Endothelial cell of umbilical vein (primary cell): ENCODE results near the gene CEACAM16. TPM values are rescaled to one million over a fixed set of nuclear protein-coding genes. Genes with fewer than 3 reads are reported as not detected.
"Not testable (repeated sequence)": the region's sequence is repeated elsewhere in the genome, so short reads cannot be mapped to it uniquely, and the experiment has no call there.

Experiments used
- BruUV-seq: library from RNA; stranded (reverse); fragments of 400-500 nt; replicated peaks from 2 replicates; lab custom pipeline; 2021; lab: Mats Ljungman, UMichigan
- CTCF ChIA-PET: fragments of 300-600, 350-600 bp; sonication (Branson Sonifier 250); formaldehyde crosslinking; loops from one replicate; lab custom pipeline; 2021; ENCODE audit warnings: antibody characterized with exemption, inconsistent platforms; lab: Charles Lee
- POLR2A ChIA-PET: fragments of 300-600, 350-600 bp; sonication (Branson Sonifier 250); formaldehyde crosslinking; loops from one replicate; lab custom pipeline; 2021; ENCODE audit warnings: antibody characterized with exemption, inconsistent platforms; lab: Charles Lee
- DNase-seq: peaks from one replicate; pipeline ENCODE4 v3.0.0-alpha.2; 2011; ENCODE audit warnings: low read depth, low spot score
- FAIRE-seq: peaks from 2 replicates; lab custom pipeline; 2011; peaks lifted over from hg19 to GRCh38; lab: Jason Lieb, UNC
- H2AFZ ChIP-seq: 2 replicates; pipeline ENCODE4 v1.6.0; 2012; ENCODE audit warnings: low read depth, low read length, control low read depth, inconsistent platforms
- H3K27ac ChIP-seq: 2 replicates; pipeline ENCODE4 v1.5.1; 2011; ENCODE audit warnings: low read depth, mild to moderate bottlenecking, control low read depth, low read length, moderate library complexity; ENCODE audit not compliant: insufficient read depth
- H3K27me3 ChIP-seq, 2 experiments: 2 replicates each; pipeline versions ENCODE4 v1.6.0 to v1.6.1; 2011; ENCODE audit warnings: low read length in 2 of 2, mixed read lengths in 1 of 2; ENCODE audit not compliant: control insufficient read depth in 2 of 2, insufficient read depth in 2 of 2
- H3K36me3 ChIP-seq, 2 experiments: 2 replicates in 1 of 2; 3 replicates in 1 of 2; pipeline ENCODE4 v1.5.1; 2011; ENCODE audit warnings: low read length in 2 of 2, mild to moderate bottlenecking in 1 of 2, moderate library complexity in 1 of 2; ENCODE audit not compliant: control insufficient read depth in 2 of 2, insufficient read depth in 2 of 2; ENCODE audit errors: extremely low read depth in 1 of 2
- H3K4me1 ChIP-seq: 3 replicates; pipeline ENCODE4 v1.5.1; 2011; ENCODE audit warnings: mild to moderate bottlenecking, low read length; ENCODE audit not compliant: control insufficient read depth, insufficient read depth; ENCODE audit errors: extremely low read depth
- H3K4me2 ChIP-seq: 2 replicates; pipeline ENCODE4 v1.6.1; 2011; ENCODE audit warnings: low read length, control low read depth, mixed read lengths; ENCODE audit not compliant: insufficient read depth
- H3K4me3 ChIP-seq, 3 experiments: fragments of 200-600 bp in 1 of 3; sonication (generic), shearing (Covaris generic) in 1 of 3; replicated peaks in 1 of 3; 2 replicates each; pipeline ENCODE4 v1.5.1; 2011 to 2016; ENCODE audit warnings: control low read depth in 3 of 3, low read length in 3 of 3, mild to moderate bottlenecking in 2 of 3, inconsistent platforms in 1 of 3, low read depth in 1 of 3, moderate library complexity in 1 of 3; ENCODE audit not compliant: insufficient read depth in 1 of 3
- H3K79me2 ChIP-seq: 2 replicates; pipeline ENCODE4 v1.6.0; 2012; ENCODE audit warnings: low read length, inconsistent platforms; ENCODE audit not compliant: control insufficient read depth, insufficient read depth
- H3K9ac ChIP-seq: replicated peaks from 2 replicates; pipeline ENCODE3; 2011; ENCODE audit warnings: low read length, control low read depth; ENCODE audit not compliant: insufficient read depth; ENCODE audit errors: extremely low read depth
- H3K9me1 ChIP-seq: replicated peaks from 3 replicates; pipeline ENCODE4 v1.6.0; 2011; ENCODE audit warnings: mild to moderate bottlenecking, low read length; ENCODE audit not compliant: control insufficient read depth, insufficient read depth; ENCODE audit errors: extremely low read depth
- H3K9me3 ChIP-seq: replicated peaks from 2 replicates; pipeline ENCODE4 v1.5.1; 2012; ENCODE audit warnings: low read length, inconsistent platforms; ENCODE audit not compliant: control insufficient read depth, insufficient read depth
- H4K20me1 ChIP-seq: replicated peaks from 2 replicates; pipeline ENCODE3; 2011; ENCODE audit warnings: mild to moderate bottlenecking, low read length; ENCODE audit not compliant: control insufficient read depth, insufficient read depth; ENCODE audit errors: extremely low read depth
- CTCF ChIP-seq, 2 donors: IDR thresholded peaks; 1 replicate in 1 of 2; 2 replicates in 1 of 2; pipeline ENCODE4 v1.5.1; 2011; ENCODE audit warnings: low read length in 2 of 2, mild to moderate bottlenecking in 2 of 2, moderate library complexity in 2 of 2, control low read depth in 1 of 2, inconsistent platforms in 1 of 2, low read depth in 1 of 2; ENCODE audit not compliant: insufficient read depth in 1 of 2; ENCODE audit errors: extremely low read depth in 1 of 2
- EZH2 ChIP-seq: IDR thresholded peaks from 2 replicates; pipeline ENCODE4 v1.6.1; 2012; ENCODE audit warnings: borderline replicate concordance, low read depth, mild to moderate bottlenecking, moderate library complexity, low read length, inconsistent platforms; ENCODE audit not compliant: severe bottlenecking
- FOS ChIP-seq: IDR thresholded peaks from 2 replicates; pipeline ENCODE4 v1.6.1; 2011; ENCODE audit warnings: mild to moderate bottlenecking, low read length, moderate library complexity, borderline replicate concordance; ENCODE audit not compliant: insufficient read depth
- GATA2 ChIP-seq: IDR thresholded peaks from 2 replicates; pipeline ENCODE4 v1.7.0; 2011; ENCODE audit warnings: low read depth, mild to moderate bottlenecking, moderate library complexity, mixed read lengths, low read length; ENCODE audit not compliant: insufficient read length, insufficient read depth
- JUN ChIP-seq: IDR thresholded peaks from 2 replicates; pipeline ENCODE4 v1.6.1; 2011; ENCODE audit warnings: borderline replicate concordance, low read depth; ENCODE audit not compliant: insufficient read length, insufficient read depth
- MYC ChIP-seq: IDR thresholded peaks from one replicate; pipeline ENCODE4 v1.6.1; 2011; ENCODE audit warnings: mild to moderate bottlenecking, low read depth, low read length
- POLR2A ChIP-seq: IDR thresholded peaks from 2 replicates; pipeline ENCODE4 v1.6.1; 2012; ENCODE audit warnings: low read depth, mild to moderate bottlenecking, control low read depth, low read length
- POLR2AphosphoS5 ChIP-seq: IDR thresholded peaks from 2 replicates; pipeline ENCODE4 v1.6.1; 2012; ENCODE audit warnings: low read depth, mild to moderate bottlenecking, control low read depth, low read length, moderate library complexity; ENCODE audit not compliant: insufficient read depth
- dilution Hi-C: fragments of 300-500 bp; cut with MboI; formaldehyde crosslinking; loops from one replicate; pipeline ENCODE4 v1.15.0; 2019; ENCODE audit warnings: low sequenced_read_pairs; ENCODE audit not compliant: extremely low pct_ligation_motif_present
- intact Hi-C: fragments of 100-400 bp; cut with micrococcal nuclease; formaldehyde crosslinking; loops from one replicate; pipeline ENCODE4 v1.10.0; 2022
- polyA plus RNA-seq, 4 experiments: library from polyadenylated mRNA; depleted of rRNA in 3 of 4; stranded (reverse) in 3 of 4; unstranded in 1 of 4; fragments of >200 nt; gene quantifications; 2 replicates each; pipeline versions ENCODE4 v1.2.1 to v1.2.3, GENCODE V29; 2011 to 2012; ENCODE audit warnings: missing spikeins in 1 of 4
- total RNA-seq: library from RNA; stranded (reverse); gene quantifications from 2 replicates; pipeline ENCODE4 v1.2.3, GENCODE V29; 2021
- TF ChIP-seq, protein P1 (sequence below): IDR thresholded peaks from 2 replicates; pipeline ENCODE4 v1.6.1; 2011; ENCODE audit not compliant: insufficient read depth, insufficient read length

Gene CEACAM16
- total and polyA plus RNA-seq, 2 donors (not counting 3 experiments of a cell fraction or from before 2014, with no cell fraction given) = not detected

DNA sequence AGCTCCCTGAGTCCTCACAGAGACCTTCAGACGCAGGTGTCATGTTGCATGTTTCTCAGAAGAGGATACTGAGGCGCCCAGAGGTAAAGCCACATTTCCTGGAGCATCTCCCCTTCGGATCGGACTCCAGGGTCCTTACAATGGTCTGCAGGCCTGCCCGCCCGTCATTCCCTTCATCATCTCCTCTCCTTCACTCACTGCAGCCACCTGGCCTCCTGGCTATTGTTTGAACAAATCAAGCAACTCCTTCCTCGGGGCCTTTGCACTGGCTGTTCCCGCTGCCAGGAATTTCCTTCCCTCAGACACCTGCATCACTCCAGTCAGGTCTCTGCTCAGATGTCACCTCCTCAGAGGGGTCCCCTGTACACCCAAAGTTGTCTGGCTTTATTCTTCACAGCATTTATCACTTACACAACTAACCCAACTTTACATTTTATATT is 20.3 kb downstream of the CEACAM16 start:
- ChIA-PET CTCF (interaction anchor here (0.6 to 15.8 kb wide), 8 partner anchors 10 to 148 kb away, joined by 3 to 688 read pairs (median 5); partner anchors contain the start of genes CBLC and NECTIN2), POLR2A (no interaction called here)
- Histone ChIP-seq H3K9ac (no peak overlapping the region), H4K20me1 (no peaks in the 10 kb centered on the region), H3K4me2 (peak overlapping the region; percentile 81), H3K27ac (peak overlapping the region; percentile 100), H3K9me1 (no peaks in the 10 kb centered on the region), H3K79me2 (peaks cover 16% of the 10 kb centered on the region), H3K9me3 (peaks cover 2% of the 10 kb centered on the region), H3K4me3 (no peak overlapping the region), H3K36me3 (peaks cover 0 to 4% of the 10 kb centered on the region in 2 experiments), H3K4me1 (peaks cover 43% of the 10 kb centered on the region), H2AFZ (no peak overlapping the region), H3K27me3 (no peaks in the 10 kb centered on the region)
- no TSS peak for BruUV-seq
- FAIRE-seq = no peak
- DNase-seq = peak; percentile 47
- TF ChIP-seq, protein P1, sequence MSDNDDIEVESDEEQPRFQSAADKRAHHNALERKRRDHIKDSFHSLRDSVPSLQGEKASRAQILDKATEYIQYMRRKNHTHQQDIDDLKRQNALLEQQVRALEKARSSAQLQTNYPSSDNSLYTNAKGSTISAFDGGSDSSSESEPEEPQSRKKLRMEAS = no peak
- TF ChIP-seq GATA2 = no peak
- TF ChIP-seq MYC = no peak
- no peak for TF ChIP-seq POLR2A
- no peak for TF ChIP-seq EZH2
- no peak for TF ChIP-seq FOS
- no peak for TF ChIP-seq JUN
- no peak for TF ChIP-seq CTCF (IDR thresholded peaks at IDR 0.05; ENCODE audit: extremely low read depth in 1 of 2, insufficient read depth in 1 of 2, low read depth in 1 of 2, low read length in 2 of 2)
- TF ChIP-seq POLR2AphosphoS5 = no peak
- intact Hi-C loops = loop anchor here (2.0 kb wide), 2 partner anchors 34 to 172 kb away; partner anchors contain the start of gene TOMM40
- dilution Hi-C loops = no loop called here

- H3K4me2 ChIP-seq, H3K36me3 ChIP-seq, dilution Hi-C loops, H4K20me1 ChIP-seq, H3K4me3 ChIP-seq, H2AFZ ChIP-seq, H3K9ac ChIP-seq, DNase-seq, H3K9me3 ChIP-seq, FAIRE-seq, BruUV-seq, H3K27me3 ChIP-seq, H3K9me1 ChIP-seq, H3K27ac ChIP-seq: not testable (repeated sequence)
- Histone ChIP-seq H3K4me1 (peaks cover 52% of the 10 kb centered on the region), H3K79me2 (peaks cover 16% of the 10 kb centered on the region)
- POLR2A ChIA-PET = interaction anchor here (0.7 kb wide), 1 partner anchor 26 kb away, joined by 3 read pairs; no protein-coding TSS in a partner anchor
- CTCF ChIA-PET = interaction anchor here (9.4 to 15.8 kb wide), 2 partner anchors 29 to 48 kb away, joined by 239 to 688 read pairs; partner anchors contain the start of gene CBLC
- intact Hi-C loops = loop anchor here (5.0 kb wide), 1 partner anchor 232 kb away; no protein-coding TSS in a partner anchor
Observed at GRCh38 chr19:44720396-44720795, 21.4 kb downstream of the CEACAM16 start.
